HG03521 (cell line): Measurements from ENCODE around the gene DENND2D.

ENCODE experiments used
- ATAC-seq: cut with Tn5 transposase; IDR thresholded peaks from one replicate; pipeline ENCODE4 v1.9.1; 2021; ENCODE audit warnings: mild to moderate bottlenecking, moderate library complexity; ENCODE audit not compliant: unreplicated experiment

The DENND2D gene

DNA sequence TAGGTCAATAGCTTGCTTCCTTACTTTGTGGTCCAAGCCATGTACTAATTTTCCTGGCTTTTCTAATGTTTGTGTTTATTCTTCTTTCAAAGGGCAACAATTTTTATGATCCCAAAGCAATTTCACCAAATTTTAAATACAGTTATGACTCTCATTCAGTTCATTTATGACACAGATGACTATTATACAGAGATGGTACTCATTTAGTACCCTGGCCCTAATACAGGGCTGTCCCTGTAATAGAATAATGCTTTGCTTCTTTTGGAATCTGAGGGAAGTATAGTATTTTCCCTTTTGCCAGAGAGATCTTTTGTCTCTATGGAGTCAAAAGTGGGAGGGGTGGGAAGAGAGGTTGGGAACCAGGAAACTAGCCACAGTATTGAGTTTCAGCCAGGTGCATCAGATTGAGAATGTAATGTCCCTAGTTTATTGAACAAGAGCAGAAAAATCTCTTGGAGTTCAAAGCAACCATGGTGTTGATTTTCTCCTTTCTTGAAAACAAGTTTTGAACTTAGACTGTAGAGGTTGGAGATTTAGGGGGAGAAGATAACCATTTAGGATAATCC, 20.4 kb downstream of the DENND2D start:
- ATAC-seq = no peak

DNA sequence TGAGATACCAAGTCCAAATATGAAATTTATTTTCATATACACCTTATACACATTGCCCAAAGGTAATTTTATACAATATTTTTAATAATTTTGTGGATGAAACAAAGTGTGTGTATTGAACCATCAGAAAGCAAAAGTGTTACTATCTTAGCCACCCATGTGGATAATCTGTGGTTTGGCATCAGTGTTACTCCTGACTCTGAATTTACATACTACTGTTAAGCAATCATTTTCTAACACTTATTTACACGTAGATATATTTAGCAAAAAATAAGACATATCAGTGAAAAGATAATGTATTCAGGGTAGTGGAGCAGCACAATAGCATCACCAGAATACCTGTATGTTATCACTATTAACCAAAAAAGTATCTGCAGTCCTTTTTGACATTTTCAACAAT, 23.8 kb downstream of the DENND2D start:
- ATAC-seq = no peak

DNA sequence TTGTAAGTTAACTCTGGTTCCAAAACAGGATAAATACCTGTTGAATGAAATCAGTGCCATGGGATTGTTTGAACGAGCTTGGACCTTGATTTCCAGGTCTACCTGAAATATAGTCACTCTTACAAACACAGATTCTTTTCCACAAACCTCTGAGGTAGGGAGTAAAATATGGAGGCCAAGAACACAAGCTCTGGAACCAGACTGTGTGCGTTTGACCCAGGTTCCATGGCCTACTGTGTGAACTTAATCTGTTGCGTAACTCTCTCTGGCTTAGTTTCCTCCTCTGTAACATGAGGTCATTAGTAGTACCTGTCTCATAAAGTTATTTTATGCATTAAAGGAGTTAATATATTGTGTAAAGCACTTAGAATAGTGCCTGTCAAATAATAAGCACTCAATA, 25.1 kb downstream of the DENND2D start:
- ATAC-seq = no peak

DNA sequence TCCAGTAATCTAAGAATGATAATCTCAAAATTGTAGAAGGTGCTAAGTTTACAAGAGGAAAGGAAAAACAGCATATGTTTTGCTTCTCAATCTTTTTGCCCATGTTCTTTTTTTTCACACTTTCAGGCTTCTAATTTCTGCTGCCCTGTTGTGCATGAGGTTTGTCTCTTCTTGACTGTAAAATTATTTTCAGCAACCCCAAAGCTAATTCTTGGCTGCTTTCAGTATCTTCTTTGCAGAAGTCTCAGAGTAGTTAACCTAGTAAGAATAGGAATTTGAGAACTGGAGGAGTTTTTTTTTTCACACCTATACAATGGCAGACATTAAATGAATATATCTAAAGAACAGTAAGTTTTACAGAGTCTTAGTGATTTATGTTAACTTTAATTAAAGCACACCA, 26.4 kb downstream of the DENND2D start:
- no peak for ATAC-seq

DNA sequence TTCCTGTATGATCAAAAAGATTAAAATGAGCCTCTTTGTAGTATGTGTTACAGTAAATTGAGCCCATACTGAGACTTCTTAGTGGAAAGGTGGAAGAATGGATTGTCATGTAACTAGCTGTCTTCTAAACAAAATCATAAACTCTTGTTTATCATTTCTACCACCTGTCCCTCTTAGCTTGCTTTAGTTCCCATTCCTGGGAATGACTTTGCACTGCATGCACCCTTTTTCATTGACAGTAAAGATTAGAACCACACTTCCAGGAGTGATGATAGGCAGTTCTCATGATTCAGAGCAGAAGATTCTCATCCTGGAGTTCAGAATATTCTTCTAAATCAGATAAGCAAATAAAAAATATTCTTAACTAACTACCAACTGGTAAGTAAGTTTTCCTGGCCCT, 28.0 kb downstream of the DENND2D start:
- ATAC-seq = no peak

DNA sequence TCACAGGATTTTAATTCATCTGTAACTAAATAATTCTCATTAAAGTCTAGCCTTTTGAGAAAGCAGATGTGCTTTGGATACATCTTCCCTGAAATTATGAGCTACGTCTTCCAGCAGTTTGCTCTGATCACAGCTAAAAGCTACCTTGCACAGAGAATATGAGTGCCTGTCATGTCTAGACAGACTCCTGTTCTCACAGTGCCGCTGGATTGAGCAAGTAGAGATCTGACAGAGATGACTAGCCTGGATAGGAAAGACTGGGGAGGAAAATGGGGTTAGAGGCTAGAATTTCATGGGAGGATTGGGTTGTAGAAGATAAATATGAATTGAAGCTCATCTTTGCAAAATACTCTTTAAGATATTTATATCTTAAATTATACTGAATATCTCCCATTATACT, 36.3 kb downstream of the DENND2D start:
- ATAC-seq = no peak

DNA sequence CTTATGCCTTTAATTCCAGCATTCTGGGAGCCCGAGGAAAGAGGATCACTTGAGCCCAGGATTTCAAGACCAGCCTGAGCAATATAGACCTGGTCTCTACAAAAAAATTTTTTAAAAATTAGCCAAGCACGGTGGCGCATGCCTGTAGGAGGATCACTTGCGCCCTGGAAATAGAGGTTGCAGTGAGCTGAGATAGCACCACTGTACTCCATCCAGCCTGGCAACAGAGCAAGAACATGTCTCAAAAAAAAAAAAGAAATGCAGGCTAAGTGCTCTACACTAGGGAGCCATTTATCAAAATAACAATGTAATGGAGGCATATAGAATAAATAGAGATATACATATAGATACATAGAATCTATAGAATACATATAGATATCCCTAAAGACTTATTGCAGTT, 37.1 kb downstream of the DENND2D start:
- no peak for ATAC-seq

DNA sequence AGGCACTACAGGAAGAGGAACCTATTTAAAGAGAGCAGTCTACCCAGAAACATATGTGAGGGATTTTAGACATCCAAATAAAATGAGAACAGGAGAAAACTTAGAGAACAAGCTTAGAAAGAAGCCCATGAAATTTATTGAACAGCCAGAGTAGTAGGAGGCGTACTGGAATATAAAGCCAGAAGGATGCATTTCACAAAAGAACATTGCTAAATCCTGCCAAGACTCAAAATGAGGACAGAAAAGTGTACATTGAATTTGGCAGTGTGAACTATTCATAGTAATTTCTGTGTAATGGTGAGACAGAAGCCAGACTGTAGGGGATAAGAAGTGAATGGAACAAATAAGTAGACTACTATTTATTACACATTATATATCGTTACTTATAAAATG, 38.0 kb downstream of the DENND2D start:
- ATAC-seq = no peak

DNA sequence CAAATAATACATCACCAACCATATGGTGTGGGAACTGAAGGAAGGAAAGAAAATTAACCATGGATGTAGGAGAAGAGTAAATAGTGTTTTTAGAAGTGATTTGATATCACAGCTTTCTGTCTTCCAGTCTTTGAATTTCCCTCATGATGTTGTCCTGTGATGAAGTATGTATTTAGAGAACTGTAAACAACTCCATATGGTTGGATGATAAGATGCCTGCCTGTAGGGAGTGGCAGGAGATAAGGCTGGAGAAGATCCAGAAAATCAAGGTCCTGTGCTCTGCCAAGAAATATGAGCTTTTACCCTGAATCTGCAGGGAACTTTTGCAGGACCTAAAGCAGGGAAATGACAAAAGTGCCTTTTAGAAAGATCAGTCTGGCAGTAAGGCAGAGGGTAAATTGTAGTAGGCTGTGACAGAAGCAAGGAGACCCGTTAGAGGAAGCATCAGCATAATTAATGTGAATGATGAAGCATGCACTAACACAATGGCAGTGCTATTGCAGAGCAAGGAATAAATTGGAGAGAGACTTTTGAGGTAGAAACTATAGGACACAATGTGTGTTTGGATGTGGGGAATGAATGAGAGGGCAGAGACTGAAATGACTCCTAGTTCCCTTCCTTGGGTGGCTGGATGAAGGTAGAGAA, 38.5 kb downstream of the DENND2D start:
- no peak for ATAC-seq

DNA sequence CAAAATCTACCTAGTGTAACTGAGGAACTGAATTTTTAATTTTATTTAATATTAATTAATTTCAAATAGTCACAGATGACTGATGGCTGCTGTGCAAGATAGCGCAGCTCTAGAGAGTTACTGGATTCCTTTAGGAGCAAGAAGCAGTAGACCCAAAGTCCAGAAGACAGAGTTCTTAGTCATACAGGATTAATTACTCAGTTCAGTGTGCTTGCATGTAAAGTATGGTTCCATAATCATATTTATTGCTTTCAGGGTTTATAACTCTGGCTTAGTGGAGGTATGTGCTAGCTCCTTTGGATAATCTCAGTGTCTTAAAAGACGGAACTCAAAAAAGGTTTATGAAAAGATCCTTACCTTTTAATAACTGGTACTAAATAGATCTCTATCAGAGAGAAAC, 43.0 kb downstream of the DENND2D start:
- ATAC-seq = no peak

DNA sequence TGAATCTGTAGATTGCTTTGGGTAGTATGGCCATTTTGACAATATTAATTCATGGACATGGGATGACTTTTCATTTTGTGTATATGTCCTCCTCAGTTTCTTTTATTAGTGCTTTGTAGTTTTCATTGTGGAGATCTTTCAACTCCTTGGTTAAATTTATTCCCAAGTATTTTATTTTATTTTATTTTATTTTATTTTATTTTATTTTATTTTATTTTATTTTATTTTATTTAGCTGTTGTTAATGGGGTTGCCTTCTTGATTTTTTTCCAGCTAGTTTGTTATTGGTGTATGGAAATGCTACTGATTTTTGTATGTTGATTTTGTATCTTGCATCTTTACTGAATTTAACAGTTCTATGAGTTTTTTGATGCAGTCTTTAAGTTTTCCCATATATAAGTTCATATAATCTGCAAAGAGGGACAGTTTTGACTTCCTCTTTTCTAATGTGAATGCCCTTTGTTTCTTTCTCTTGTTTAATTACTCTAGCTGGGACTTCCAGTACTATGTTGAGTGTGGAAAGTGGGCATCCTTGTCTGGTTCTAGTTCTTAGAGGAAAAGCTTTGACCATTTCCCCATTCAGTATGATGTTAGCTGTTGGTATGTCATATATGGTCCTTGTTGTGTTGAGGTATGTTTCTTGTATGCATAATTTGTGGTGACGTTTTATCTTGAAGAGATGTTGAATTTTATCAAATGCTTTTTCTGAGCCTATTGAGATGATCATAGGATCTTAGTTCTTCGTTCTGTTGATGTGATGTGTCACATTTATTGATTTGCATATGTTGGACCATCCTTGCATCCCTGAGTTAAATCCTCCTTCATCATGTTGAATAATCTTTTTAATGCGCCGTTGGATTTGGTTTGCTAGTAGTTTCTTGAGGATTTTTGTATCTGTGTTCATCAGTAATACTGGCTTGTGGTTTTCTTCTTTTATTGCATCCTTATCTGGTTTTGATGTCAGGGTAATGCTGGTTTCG, 46.1 kb downstream of the DENND2D start:
- no peak for ATAC-seq

DNA sequence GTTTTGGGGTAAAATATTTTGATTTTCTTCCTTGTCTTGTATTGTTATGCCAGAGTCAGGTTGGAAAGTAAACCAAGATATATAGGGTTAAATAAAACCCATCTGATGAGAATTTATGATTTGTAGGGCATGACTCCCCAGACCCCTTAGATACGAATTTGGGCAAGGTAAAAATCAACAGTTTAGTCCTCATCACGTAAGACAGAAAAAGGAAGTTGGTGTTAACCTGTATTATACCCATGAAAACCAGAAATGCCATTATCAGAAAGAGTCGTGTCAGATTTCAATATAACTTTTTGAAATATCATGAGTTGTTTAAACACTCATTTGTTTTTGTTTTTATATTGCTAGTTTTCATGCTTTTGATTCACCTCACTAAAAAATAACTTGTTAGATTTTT, 48.6 kb downstream of the DENND2D start:
- no peak for ATAC-seq

DNA sequence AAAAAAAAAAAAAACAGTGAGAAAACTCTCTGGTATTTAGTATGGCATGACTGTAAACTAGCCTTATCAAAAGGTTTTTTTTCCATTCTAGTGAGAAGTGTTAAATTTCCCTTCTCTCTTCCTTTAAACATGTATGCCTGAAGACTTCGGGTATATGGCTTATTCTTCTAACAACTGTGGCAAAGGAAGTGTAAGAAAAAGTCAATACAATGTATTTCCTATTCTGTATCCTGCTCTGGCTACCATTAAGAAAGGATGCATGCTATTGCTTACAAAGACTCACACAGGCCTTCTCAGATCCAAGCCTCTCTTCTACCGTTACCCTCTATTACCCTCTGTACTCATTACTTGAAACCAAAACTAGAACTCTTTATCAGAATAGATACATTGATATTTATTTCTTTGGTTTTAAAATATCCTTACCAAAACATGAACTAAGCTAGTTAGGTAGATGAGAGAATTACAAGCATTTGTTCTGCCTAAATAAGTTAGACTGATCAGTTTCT, 52.0 kb downstream of the DENND2D start:
- no peak for ATAC-seq

DNA sequence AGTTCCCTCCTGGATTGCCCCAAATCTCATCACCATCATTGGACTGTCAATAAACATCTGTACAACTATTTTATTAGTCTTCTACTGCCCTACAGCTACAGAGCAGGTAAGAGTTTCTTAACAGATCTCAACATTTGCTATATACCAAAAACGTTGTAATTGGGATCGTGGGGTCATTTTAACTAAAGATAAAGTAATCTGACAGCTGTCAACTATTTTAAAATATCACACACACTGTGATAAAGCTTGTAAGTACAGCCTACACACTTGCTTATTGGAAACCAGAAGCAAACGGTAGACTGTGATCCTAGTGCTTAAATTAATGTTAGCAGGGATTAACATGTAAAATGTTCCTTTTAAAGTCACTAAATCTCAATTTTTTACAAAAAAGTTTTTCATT, 52.5 kb downstream of the DENND2D start:
- no peak for ATAC-seq

DNA sequence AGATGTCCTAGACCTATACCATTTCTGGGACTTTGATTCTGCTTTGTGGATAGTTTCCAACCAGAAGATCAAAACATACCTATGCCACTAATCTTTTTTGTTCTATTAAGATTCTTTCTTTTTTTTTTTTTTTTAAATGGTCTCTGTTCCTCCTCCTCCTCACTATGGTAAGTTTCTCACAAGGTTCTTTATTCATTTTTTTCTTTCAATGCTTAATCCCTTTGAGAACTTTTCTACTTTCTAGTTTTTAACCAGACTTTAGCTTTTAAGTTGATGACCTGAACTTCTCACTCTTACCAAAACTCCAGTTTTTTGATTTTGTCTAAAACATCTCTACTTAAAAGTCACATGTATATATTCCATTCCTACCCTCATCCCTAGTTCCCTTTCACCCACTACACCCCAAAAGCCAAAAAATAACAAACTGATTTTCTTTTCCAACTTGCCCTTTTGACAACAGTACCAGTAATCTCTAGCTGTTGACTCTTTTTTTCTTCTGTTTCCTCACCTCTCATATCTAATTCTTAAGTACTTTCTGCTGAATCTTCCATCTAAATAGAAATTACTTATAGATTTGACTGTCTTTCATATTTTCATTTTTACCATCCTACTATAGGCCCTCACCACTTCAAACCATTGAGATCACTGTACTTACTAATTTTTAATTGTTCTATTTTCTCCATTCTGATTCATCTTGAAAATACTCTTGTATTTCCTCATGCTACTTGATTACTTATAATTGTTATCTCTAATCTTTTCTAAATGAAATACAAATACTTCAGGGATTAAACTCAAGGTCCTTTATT, 54.3 kb downstream of the DENND2D start:
- ATAC-seq = no peak

DNA sequence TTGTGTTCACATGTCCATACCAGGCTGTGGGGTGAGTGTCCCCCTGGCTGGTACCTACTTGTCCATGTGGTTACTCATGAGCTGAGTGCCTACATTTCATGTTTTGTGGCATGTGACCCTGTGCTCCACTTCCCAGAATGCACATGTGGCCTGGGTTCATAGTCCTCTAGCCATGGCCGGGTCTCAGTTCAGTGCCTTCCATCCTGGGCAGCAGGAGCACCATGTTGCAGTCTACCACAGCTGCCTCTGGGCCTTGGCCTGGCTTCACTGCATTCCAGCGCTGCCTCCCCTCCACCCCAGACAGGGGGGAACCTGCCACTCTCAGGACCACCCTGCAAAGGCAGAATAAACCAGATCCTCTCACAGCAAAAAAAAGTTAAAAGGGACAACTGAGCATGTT, 54.9 kb downstream of the DENND2D start:
- no peak for ATAC-seq

DNA sequence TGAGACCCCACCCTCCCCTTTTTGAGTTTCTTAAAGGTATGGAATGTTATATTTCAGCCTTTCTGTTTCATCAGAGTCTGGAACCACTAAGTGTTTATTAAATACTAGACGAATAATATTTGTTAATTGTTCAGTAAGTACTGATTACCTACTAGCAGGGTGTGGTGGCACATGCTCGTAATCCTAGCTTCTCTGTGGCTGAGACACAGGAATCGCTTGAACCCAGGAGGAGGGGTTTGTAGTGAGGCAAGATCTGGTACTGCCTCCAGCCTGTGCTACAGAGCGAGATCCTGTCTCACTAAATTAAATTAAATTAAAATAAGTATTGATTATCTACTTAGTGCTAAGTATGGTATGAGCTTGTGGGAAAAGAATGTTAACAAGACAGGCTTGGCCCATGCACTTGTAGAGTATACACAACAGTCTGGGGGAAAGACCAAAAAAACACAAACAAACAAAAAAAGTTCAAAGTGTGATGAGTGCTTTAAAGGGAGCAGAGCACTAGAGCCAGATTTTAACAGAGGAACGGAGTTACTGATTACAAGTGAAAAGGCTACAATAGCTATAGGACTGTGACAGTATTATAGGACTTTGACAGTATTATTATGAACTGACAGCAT, 58.0 kb downstream of the DENND2D start:
- ATAC-seq = no peak

DNA sequence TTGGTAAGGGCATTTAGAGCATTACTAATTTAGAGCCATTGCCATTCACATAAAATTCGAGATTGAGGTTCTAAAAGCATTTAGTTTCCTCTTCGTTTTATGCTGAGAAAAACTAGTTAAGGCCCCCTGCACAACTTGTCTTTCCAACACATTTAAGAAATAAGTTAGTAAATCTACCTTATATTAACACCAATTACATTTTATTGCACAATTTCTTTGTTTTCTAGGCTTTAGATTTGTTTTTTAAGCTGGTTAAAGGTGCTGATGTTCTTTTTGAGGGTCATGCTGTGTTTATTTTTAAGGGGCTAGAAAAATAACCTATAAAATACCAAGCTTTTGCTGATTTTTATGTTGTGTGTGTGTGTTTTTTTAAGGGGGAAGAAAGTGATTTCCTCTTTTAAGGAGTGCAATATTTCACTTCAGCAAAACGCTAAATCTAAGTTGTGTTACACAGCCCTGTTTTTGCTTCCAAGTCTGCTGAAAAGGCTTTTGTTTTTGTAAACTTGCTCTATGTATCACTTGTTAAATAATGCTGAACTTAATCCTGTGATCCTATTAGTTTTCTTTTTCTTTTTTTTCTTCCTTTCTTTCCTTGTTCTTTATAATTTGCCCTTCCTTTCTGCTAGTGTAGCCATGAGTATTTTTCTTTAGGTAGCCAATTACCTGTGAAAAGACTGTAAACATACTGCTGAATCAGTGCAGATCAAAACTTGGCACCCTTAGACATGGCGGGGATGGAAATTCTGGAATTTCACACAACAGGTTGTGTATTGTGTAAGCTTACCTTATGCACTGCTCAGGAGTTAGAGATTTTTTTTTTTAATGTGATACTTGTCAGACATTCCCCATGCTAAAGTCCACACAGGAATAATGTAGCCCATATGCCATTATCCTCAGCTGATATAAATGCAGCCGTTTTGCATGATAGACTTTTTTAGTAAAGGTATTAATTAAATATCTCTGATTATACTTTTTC, 58.9 kb downstream of the DENND2D start:
- ATAC-seq = no peak

DNA sequence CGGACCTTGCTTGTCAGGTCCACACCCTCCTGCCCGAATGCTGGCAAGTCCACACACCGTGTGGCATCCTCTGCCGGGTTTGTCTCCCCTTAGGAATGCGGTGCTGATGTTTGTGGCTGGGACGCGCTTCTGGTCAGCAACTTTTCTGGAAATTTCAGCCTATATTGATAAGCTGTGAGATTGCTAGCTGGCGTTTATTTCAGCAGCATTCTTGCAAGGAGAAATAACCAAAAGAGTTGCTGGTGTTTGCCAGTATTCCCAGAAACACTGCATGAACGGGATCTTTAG, 59.8 kb downstream of the DENND2D start:
- no peak for ATAC-seq
